Endodermal cell (in vitro differentiated cells): ENCODE measurements around the gene B3GALNT2. TPM values are rescaled to one million over a fixed set of nuclear protein-coding genes. Genes with fewer than 3 reads are reported as not detected.
A peak's percentile ranks its signal among the peaks of the same experiment; 100 is the strongest.

Experiments
- DNase-seq: peaks from one replicate; pipeline ENCODE4 v3.0.0-alpha.2; 2017
- H3K27ac ChIP-seq: 2 replicates; pipeline ENCODE4 v1.5.1; 2013; ENCODE audit warnings: mild to moderate bottlenecking, low read depth, low read length, moderate library complexity
- H3K27me3 ChIP-seq: 2 replicates; pipeline ENCODE4 v1.6.1; 2013; ENCODE audit warnings: mild to moderate bottlenecking, low read length, moderate library complexity; ENCODE audit not compliant: insufficient read depth, control insufficient read depth, poor library complexity, severe bottlenecking
- H3K36me3 ChIP-seq: 2 replicates; pipeline ENCODE4 v1.7.0; 2013; ENCODE audit warnings: mild to moderate bottlenecking, low read length, moderate library complexity; ENCODE audit not compliant: control insufficient read depth, insufficient read depth
- H3K4me1 ChIP-seq: one replicate; pipeline ENCODE4 v1.7.0; 2013; ENCODE audit warnings: low read length; ENCODE audit not compliant: control insufficient read depth, insufficient read depth
- H3K4me3 ChIP-seq: 2 replicates; pipeline ENCODE4 v1.5.1; 2013; ENCODE audit warnings: mild to moderate bottlenecking, low read length, moderate library complexity
- H3K9ac ChIP-seq: 2 replicates; pipeline ENCODE4 v1.6.1; 2013; ENCODE audit warnings: mild to moderate bottlenecking, low read length, moderate library complexity; ENCODE audit not compliant: poor library complexity, severe bottlenecking; ENCODE audit errors: extremely low read depth
- H3K9me3 ChIP-seq: 2 replicates; pipeline ENCODE4 v1.6.1; 2013; ENCODE audit warnings: mild to moderate bottlenecking, low read length, moderate library complexity; ENCODE audit not compliant: control insufficient read depth
- H3K27ac Mint-ChIP-seq: 2 replicates; pipeline ENCODE4 v1.8.0; 2020; ENCODE audit warnings: mixed read lengths
- H3K27me3 Mint-ChIP-seq: 2 replicates; pipeline ENCODE4 v1.8.0; 2021; ENCODE audit warnings: mild to moderate bottlenecking, mixed read lengths; ENCODE audit not compliant: insufficient read depth
- H3K36me3 Mint-ChIP-seq: 2 replicates; pipeline ENCODE4 v1.8.0; 2020; ENCODE audit warnings: low read depth, mixed read lengths
- H3K4me1 Mint-ChIP-seq: 2 replicates; pipeline ENCODE4 v1.8.0; 2020; ENCODE audit warnings: mixed read lengths
- H3K4me3 Mint-ChIP-seq: 2 replicates; pipeline ENCODE4 v1.8.0; 2020; ENCODE audit warnings: mild to moderate bottlenecking, moderate library complexity, mixed read lengths
- H3K9me3 Mint-ChIP-seq: 2 replicates; pipeline ENCODE4 v1.8.0; 2020; ENCODE audit warnings: mild to moderate bottlenecking, mixed read lengths
- CTCF ChIP-seq: fragments of 200-600 bp; sonication (generic); conservative IDR thresholded peaks from 2 replicates; pipeline ENCODE4 v1.5.0; 2021; ENCODE audit warnings: antibody characterized with exemption, mild to moderate bottlenecking
- WGBS, 2 experiments: methylation state at CpG; one replicate each; pipeline versions ENCODE4 v1.1.5 to v1.1.7; 2013; ENCODE audit warnings: missing lambda C conversion rate in 2 of 2, mixed read lengths in 1 of 2; ENCODE audit not compliant: insufficient coverage in 1 of 2, insufficient read length in 1 of 2; 5-methylcytosine and 5-hydroxymethylcytosine counted together
- total RNA-seq, 2 donors: library from RNA; stranded (reverse); fragmentation: NEBNext Ultra II Directional in 1 of 2; extraction: Animal tissue kit (Norgen Biotek cat#: 25700) in 1 of 2; gene quantifications; 2 replicates in 1 of 2; 3 replicates in 1 of 2; pipeline ENCODE4 v1.2.1, GENCODE V29; 2021

The B3GALNT2 gene
- total RNA-seq, 2 donors from 2014 or later, result 33.0 to 34.3 TPM

DNA sequence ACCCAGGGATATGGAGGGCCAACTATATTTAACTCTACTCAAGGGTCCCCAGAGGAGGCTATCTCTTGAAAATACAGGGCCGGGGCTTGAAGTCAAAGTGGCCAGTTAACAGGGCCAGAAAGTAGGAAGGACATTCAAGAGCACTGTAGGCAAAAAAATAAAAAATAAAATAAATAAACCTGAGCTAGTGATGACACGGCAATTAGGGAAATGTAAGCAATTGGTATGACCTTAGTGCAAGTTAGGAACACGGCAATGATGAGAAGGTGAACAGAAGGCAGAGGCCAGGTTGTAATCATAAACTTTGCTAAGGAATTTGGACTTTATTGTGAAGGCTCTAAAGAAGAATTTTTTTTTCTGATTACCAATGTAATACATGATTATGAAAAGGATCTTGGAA lies 3.4 kb upstream of the B3GALNT2 start:
- no peak overlapping the region for H3K4me3 ChIP-seq
- TF ChIP-seq CTCF, result no peak
- H3K9ac ChIP-seq, result no peak overlapping the region
- H3K27ac ChIP-seq, result no peak overlapping the region
- H3K4me1 Mint-ChIP-seq, result peaks cover 4% of the 10 kb centered on the region
- no peaks in the 10 kb centered on the region for H3K9me3 Mint-ChIP-seq
- H3K36me3 Mint-ChIP-seq, result no peaks in the 10 kb centered on the region
- H3K36me3 ChIP-seq, result no peaks in the 10 kb centered on the region
- no peaks in the 10 kb centered on the region for H3K4me1 ChIP-seq
- DNase-seq, result no peak
- H3K4me3 Mint-ChIP-seq, result no peak overlapping the region
- no peak overlapping the region for H3K27ac Mint-ChIP-seq
- no peaks in the 10 kb centered on the region for H3K9me3 ChIP-seq
- H3K27me3 ChIP-seq, result no peaks in the 10 kb centered on the region
- 94 to 97% methylated on average over 2 to 3 of the region's 3 CpGs for WGBS, 2 experiments
- no peaks in the 10 kb centered on the region for H3K27me3 Mint-ChIP-seq

DNA sequence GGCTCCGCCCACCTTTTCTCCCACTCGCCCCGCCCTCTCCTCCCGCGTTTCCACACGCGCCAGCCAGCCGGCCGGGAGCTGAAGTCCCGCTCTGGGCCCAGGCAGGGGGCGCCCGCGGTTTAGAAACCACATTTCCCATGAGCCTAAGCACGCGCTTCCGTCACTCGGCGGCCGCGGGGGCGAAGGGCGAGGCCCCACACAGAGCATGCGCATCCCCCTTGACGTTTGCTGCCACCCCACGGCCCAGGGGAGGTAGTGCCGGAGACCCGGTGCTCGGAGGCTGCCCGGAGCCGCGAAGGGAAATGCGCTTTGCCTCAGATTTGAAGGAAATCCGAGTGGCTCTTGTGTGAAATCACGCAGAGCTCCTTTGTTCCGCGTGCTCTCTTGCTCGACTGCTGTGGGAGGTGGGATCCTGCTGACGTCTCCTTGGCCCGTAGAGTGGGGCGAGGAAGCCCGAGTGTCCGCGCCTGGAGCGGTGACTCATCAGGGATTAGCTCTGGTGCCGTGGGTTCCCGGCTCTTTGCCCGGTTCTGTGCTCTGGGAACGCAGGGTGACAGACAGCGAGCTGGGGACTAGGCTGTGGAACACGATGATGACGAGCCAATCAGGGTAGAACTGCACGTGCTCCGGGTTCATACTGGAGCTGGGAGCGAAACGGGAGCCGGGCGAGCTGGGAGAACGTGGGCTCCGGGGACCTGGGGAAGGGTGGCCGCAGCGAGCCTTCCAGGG lies 406 bp upstream of the B3GALNT2 start:
- Histone ChIP-seq H3K4me3 (peak overlapping the region; percentile 98), H3K4me1 (no peaks in the 10 kb centered on the region), H3K36me3 (no peaks in the 10 kb centered on the region), H3K27me3 (no peaks in the 10 kb centered on the region), H3K9ac (peak overlapping the region; percentile 97), H3K27ac (peak overlapping the region; percentile 98), H3K9me3 (no peaks in the 10 kb centered on the region)
- Mint-ChIP-seq H3K36me3 (peaks cover 3% of the 10 kb centered on the region), H3K27ac (peak overlapping the region; percentile 100), H3K9me3 (no peaks in the 10 kb centered on the region), H3K27me3 (no peaks in the 10 kb centered on the region), H3K4me3 (peak overlapping the region; percentile 88), H3K4me1 (peaks cover 16% of the 10 kb centered on the region)
- 0% methylated on average over 39 to 61 of the region's 61 CpGs for WGBS, 2 experiments
- TF ChIP-seq CTCF, result peak; percentile 85
- peak; percentile 100 for DNase-seq

- peak; percentile 83 for DNase-seq
- Histone ChIP-seq H3K9me3 (no peaks in the 10 kb centered on the region), H3K4me3 (peak overlapping the region; percentile 90), H3K27ac (peak overlapping the region; percentile 84), H3K9ac (peak overlapping the region; percentile 58), H3K4me1 (no peaks in the 10 kb centered on the region), H3K27me3 (no peaks in the 10 kb centered on the region), H3K36me3 (no peaks in the 10 kb centered on the region)
- no peak for TF ChIP-seq CTCF
- Mint-ChIP-seq H3K9me3 (no peaks in the 10 kb centered on the region), H3K4me1 (peaks cover 16% of the 10 kb centered on the region), H3K36me3 (peaks cover 3% of the 10 kb centered on the region), H3K27ac (peak overlapping the region; percentile 95), H3K27me3 (no peaks in the 10 kb centered on the region), H3K4me3 (peak overlapping the region; percentile 88)
- 0 to 1% methylated on average over 30 to 49 of the region's 49 CpGs for WGBS, 2 experiments
Observed at GRCh38 chr1:235503403-235504121, 690 bp downstream of the B3GALNT2 start.
